Measurements from ENCODE around the gene OR10C1.

OR10C1 gene

DNA sequence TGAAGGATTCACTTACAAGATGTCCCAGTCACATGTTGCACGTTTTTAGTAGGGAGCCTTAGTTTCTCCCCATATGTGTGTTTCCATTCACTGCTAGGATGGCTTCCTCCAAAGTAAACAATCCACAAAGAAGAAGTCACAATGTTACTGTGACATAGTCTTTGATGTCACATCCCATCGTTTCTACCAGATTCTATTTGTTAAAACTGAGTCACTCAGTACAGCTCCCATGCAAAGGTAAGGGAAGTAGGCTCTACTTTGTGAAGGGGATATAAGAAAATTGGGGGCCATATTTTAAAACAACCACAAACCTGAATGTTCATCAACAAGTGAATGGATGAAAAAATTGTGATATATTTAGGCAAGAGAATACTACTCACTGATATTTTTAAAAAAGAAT lies 17.9 kb downstream of the OR10C1 start, which contains the start of the genes OR11A1 and OR2H1:
Gene OR11A1 (minus strand): TSS at position 101 of the 400 bp plus-strand sequence. CDS start 29,430 bp downstream, outside the sequence.
Gene OR2H1 (plus strand): TSS at position 185 of the 400 bp plus-strand sequence. CDS start 4,615 bp downstream, outside the sequence.
- H3K9me3 Mint-ChIP-seq: no peaks in the 10 kb centered on the region
- H3K4me3 Mint-ChIP-seq: no peak within 1 kb of the TSS
- DNase-seq: no peak
- H3K36me3 Mint-ChIP-seq: no peaks in the 10 kb centered on the region
- peaks cover 12% of the 10 kb centered on the region for H3K27me3 Mint-ChIP-seq
- no peak within 1 kb of the TSS for H3K27ac Mint-ChIP-seq
- no peaks in the 10 kb centered on the region for H3K4me1 Mint-ChIP-seq
- CTCF ChIA-PET: interaction anchor here (0.7 kb wide), 1 partner anchor 11 kb away, joined by 3 read pairs; no protein-coding TSS in a partner anchor

DNA sequence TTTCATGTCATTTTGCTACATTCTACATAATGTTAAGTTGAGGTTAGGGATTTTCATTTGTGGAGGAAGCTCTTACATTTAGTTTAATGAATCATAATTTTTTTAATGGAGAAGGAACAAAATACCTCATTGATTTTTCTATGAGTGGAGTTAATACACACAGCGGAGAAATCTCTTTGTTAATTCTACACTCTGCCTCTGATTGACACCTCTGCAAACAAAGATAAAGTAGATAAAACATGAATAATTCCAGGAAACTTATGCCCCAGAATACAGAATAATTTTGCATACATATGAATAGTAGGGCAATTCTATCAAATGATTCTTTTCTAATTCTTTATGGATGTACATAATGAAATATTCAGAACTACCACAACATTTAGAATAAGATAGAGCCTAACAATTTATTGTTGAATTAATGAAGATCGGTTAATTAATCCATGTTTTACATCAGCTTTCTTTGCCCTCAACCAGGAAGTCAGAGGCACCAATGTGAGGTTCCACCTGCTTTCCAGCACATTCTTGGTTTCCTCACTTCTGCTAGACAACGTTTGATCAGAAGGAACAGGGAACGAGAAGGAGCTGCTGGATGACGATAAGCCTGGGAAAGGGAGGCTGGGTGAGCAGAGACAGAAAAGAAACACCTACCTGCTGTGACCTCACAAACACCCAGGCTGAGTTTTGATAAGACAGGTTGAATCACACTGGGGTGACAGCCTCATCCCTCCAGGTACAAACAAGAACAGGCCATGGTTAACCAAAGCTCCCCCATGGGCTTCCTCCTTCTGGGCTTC lies 22.1 kb downstream of the OR10C1 start:
- Mint-ChIP-seq H3K36me3 (no peaks in the 10 kb centered on the region), H3K4me1 (no peaks in the 10 kb centered on the region), H3K27me3 (peaks cover 19% of the 10 kb centered on the region), H3K9me3 (no peaks in the 10 kb centered on the region), H3K4me3 (no peak overlapping the region), H3K27ac (no peak overlapping the region)
- no peak for DNase-seq
- CTCF ChIA-PET: no interaction called here

GRCh38 chr6:29462022-29462421 lies 22.9 kb downstream of the OR10C1 start:
- no peak for DNase-seq
- Mint-ChIP-seq H3K36me3 (no peaks in the 10 kb centered on the region), H3K4me1 (no peaks in the 10 kb centered on the region), H3K9me3 (no peaks in the 10 kb centered on the region), H3K4me3 (no peak overlapping the region), H3K27me3 (peaks cover 19% of the 10 kb centered on the region), H3K27ac (no peak overlapping the region)
- CTCF ChIA-PET: no interaction called here

DNA sequence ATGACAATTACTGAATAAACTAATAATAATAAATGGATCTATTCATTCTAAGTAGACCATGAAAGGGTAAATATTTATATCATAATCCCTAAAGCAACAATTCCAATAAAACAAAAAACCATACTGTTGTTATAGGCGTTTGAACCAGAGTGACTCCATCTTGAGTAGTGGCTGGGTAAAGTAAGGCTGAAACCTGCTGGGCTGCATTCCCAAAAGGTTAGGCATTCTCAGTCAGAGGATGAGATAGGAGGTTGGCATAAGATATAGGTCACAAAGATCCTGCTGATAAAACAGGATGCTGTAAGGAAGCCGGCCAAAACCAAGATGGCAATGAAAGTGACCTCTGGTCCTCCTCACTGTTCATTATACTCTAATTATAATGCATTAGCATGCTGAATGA lies 26.2 kb downstream of the OR10C1 start:
- H3K27ac Mint-ChIP-seq: no peak overlapping the region
- no peaks in the 10 kb centered on the region for H3K36me3 Mint-ChIP-seq
- H3K9me3 Mint-ChIP-seq: no peaks in the 10 kb centered on the region
- H3K4me3 Mint-ChIP-seq: no peak overlapping the region
- no peak for DNase-seq
- CTCF ChIA-PET: no interaction called here
- peaks cover 19% of the 10 kb centered on the region for H3K27me3 Mint-ChIP-seq
- H3K4me1 Mint-ChIP-seq: no peaks in the 10 kb centered on the region

GRCh38 chr6:29465801-29466200 lies 26.7 kb downstream of the OR10C1 start:
- DNase-seq: no peak
- no peak overlapping the region for H3K4me3 Mint-ChIP-seq
- no peak overlapping the region for H3K27ac Mint-ChIP-seq
- H3K9me3 Mint-ChIP-seq: no peaks in the 10 kb centered on the region
- peaks cover 19% of the 10 kb centered on the region for H3K27me3 Mint-ChIP-seq
- no peaks in the 10 kb centered on the region for H3K36me3 Mint-ChIP-seq
- CTCF ChIA-PET: no interaction called here
- no peaks in the 10 kb centered on the region for H3K4me1 Mint-ChIP-seq

- Mint-ChIP-seq H3K4me3 (no peak overlapping the region), H3K4me1 (no peaks in the 10 kb centered on the region), H3K9me3 (no peaks in the 10 kb centered on the region), H3K36me3 (no peaks in the 10 kb centered on the region), H3K27me3 (peaks cover 19% of the 10 kb centered on the region), H3K27ac (no peak overlapping the region)
- CTCF ChIA-PET: no interaction called here
- no peak for DNase-seq
Measured at GRCh38 chr6:29466241-29466640, 27.1 kb downstream of the OR10C1 start.

DNA sequence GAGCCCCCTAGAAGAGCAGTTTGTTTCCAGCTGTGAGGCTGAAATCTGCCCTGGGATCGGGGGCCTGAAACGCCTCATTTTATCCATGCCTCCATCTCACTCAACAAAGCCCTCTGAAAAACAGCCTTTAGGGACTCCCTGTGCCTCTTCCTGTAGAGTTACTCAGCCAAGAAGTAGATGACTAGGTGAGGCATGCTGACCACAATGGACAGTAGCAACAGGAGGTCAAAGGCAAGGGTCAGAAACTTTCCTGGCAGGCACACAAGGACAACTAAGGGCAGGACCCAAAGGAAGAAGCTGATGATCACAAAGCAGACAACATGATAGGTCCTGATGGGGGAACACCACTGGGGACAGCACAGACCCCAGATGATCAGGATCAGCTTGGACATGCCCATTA lies 35.9 kb downstream of the OR10C1 start:
- CTCF ChIA-PET: interaction anchor here (0.7 kb wide), 1 partner anchor 227 kb away, joined by 4 read pairs; no protein-coding TSS in a partner anchor
- Mint-ChIP-seq H3K27me3 (peaks cover 10% of the 10 kb centered on the region), H3K4me3 (no peak overlapping the region), H3K4me1 (no peaks in the 10 kb centered on the region), H3K9me3 (no peaks in the 10 kb centered on the region), H3K27ac (no peak overlapping the region), H3K36me3 (no peaks in the 10 kb centered on the region)
- no peak for DNase-seq

DNA sequence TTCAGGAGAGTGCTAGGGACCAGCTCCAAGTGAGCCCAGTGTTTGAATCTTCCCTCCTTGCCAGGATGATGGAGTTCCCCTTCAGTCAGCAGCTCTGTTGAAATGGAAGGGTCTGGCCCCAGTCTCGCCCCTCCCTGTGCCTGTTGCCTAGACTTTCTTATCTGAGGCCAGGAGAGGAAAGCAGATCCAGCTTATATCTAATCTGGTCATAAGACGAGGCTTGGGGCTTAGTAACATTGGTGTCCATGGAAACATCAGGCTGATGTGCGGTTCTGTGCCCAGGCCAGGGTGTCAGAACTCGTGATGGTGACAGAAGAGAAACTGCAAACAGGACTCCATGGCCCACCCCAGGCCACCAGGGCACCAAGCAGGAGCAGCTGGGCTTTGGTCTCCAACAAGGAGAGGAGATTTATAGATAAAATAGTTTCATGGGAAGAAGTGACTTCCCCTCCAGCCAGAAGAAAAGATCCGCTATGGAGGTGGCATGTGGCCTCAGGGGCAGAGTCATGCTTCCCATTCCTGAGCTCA lies 38.9 kb downstream of the OR10C1 start:
- CTCF ChIA-PET: no interaction called here
- H3K4me3 Mint-ChIP-seq: no peak overlapping the region
- H3K27me3 Mint-ChIP-seq: peaks cover 9% of the 10 kb centered on the region
- no peak for DNase-seq
- H3K9me3 Mint-ChIP-seq: no peaks in the 10 kb centered on the region
- H3K4me1 Mint-ChIP-seq: no peaks in the 10 kb centered on the region
- no peaks in the 10 kb centered on the region for H3K36me3 Mint-ChIP-seq
- H3K27ac Mint-ChIP-seq: no peak overlapping the region

- Mint-ChIP-seq H3K4me1 (no peaks in the 10 kb centered on the region), H3K36me3 (no peaks in the 10 kb centered on the region)
- CTCF ChIA-PET: no interaction called here
Measured at GRCh38 chr6:29478740-29479139, 39.6 kb downstream of the OR10C1 start.

GRCh38 chr6:29479560-29479959 lies 40.5 kb downstream of the OR10C1 start:
- Mint-ChIP-seq H3K27ac (no peak overlapping the region), H3K4me3 (no peak overlapping the region), H3K27me3 (peaks cover 4% of the 10 kb centered on the region), H3K36me3 (no peaks in the 10 kb centered on the region), H3K4me1 (no peaks in the 10 kb centered on the region), H3K9me3 (no peaks in the 10 kb centered on the region)
- CTCF ChIA-PET: no interaction called here
- DNase-seq: no peak

More at GRCh38 chr6:29478740-29479139, 39.6 kb downstream of the OR10C1 start:
- Mint-ChIP-seq H3K27ac (no peak overlapping the region), H3K27me3 (peaks cover 4% of the 10 kb centered on the region), H3K4me3 (no peak overlapping the region), H3K9me3 (no peaks in the 10 kb centered on the region)
- DNase-seq: no peak

DNA sequence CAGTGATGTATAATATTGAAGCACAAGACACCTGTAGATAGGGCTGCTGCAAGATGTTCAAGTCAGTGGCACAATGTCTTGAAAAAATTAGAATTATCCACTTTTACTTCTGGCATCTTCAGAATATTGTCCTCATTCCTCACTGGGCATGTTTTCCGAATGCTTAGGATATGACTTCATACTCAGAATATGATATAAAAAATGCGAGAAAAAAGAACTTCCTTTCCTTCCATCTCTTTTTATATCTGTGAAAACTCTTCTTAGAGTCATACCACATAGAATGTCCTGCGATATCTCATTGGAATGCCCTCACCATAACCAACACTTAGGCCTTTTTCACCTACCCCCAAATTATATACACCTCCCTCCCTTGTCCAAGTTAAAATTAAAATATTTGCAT lies 44.1 kb downstream of the OR10C1 start:
- H3K36me3 Mint-ChIP-seq: no peaks in the 10 kb centered on the region
- H3K9me3 Mint-ChIP-seq: no peaks in the 10 kb centered on the region
- no peaks in the 10 kb centered on the region for H3K4me1 Mint-ChIP-seq
- no peak for DNase-seq
- CTCF ChIA-PET: no interaction called here
- no peaks in the 10 kb centered on the region for H3K27me3 Mint-ChIP-seq
- no peak overlapping the region for H3K27ac Mint-ChIP-seq
- H3K4me3 Mint-ChIP-seq: no peak overlapping the region

- CTCF ChIA-PET: no interaction called here
- no peaks in the 10 kb centered on the region for H3K36me3 Mint-ChIP-seq
- DNase-seq: no peak
- H3K9me3 Mint-ChIP-seq: no peaks in the 10 kb centered on the region
- H3K27me3 Mint-ChIP-seq: no peaks in the 10 kb centered on the region
- no peak overlapping the region for H3K27ac Mint-ChIP-seq
- H3K4me3 Mint-ChIP-seq: no peak overlapping the region
- no peaks in the 10 kb centered on the region for H3K4me1 Mint-ChIP-seq
Measured at GRCh38 chr6:29483735-29484134, 44.6 kb downstream of the OR10C1 start.

GRCh38 chr6:29486577-29486976 lies 47.5 kb downstream of the OR10C1 start:
- H3K9me3 Mint-ChIP-seq: no peaks in the 10 kb centered on the region
- no peak overlapping the region for H3K4me3 Mint-ChIP-seq
- H3K36me3 Mint-ChIP-seq: no peaks in the 10 kb centered on the region
- H3K27ac Mint-ChIP-seq: no peak overlapping the region
- CTCF ChIA-PET: no interaction called here
- no peak for DNase-seq
- no peaks in the 10 kb centered on the region for H3K27me3 Mint-ChIP-seq
- H3K4me1 Mint-ChIP-seq: no peaks in the 10 kb centered on the region

- Mint-ChIP-seq H3K27ac (no peak overlapping the region), H3K36me3 (no peaks in the 10 kb centered on the region), H3K9me3 (no peaks in the 10 kb centered on the region), H3K27me3 (no peaks in the 10 kb centered on the region), H3K4me3 (no peak overlapping the region), H3K4me1 (no peaks in the 10 kb centered on the region)
- no peak for DNase-seq
- CTCF ChIA-PET: no interaction called here
Measured at GRCh38 chr6:29487131-29487530, 48.0 kb downstream of the OR10C1 start.

- H3K4me1 Mint-ChIP-seq: no peaks in the 10 kb centered on the region
- no peak for DNase-seq
- no peak within 1 kb of the TSS for H3K27ac Mint-ChIP-seq
- CTCF ChIA-PET: interaction anchor here (0.6 kb wide), 1 partner anchor 166 kb away, joined by 3 read pairs; no protein-coding TSS in a partner anchor
- H3K27me3 Mint-ChIP-seq: no peaks in the 10 kb centered on the region
- no peak within 1 kb of the TSS for H3K4me3 Mint-ChIP-seq
- H3K9me3 Mint-ChIP-seq: no peaks in the 10 kb centered on the region
- H3K36me3 Mint-ChIP-seq: no peaks in the 10 kb centered on the region
Measured at GRCh38 chr6:29487660-29488059, 48.6 kb downstream of the OR10C1 start, which contains the start of gene MAS1L. Gene MAS1L (minus strand): TSS chr6:29487956. CDS start chr6:29487902, 54 bp downstream.

All from activated naive CD4-positive, alpha-beta T cell treated with anti-CD3 and anti-CD28 coated beads, Interleukin-2, amount 10 ng/mL, durations not matched to agents 7 days and 5 days (primary cell).